ENCODE results near the gene GKAP1. TPM values are rescaled to one million over a fixed set of nuclear protein-coding genes. Genes with fewer than 3 reads are reported as not detected.

The GKAP1 gene
- total RNA-seq, 1 experiment from 2014 or later: 6.1 TPM

- peak; percentile 87; the same call in 1 of the 2 replicates for TF ChIP-seq MYBL2 (CRISPR knock-in tag; IDR thresholded peaks at IDR 0.05)
- no peak for TF ChIP-seq PRDM15 (CRISPR knock-in tag; IDR thresholded peaks at IDR 0.05)
- TF ChIP-seq, protein P1, sequence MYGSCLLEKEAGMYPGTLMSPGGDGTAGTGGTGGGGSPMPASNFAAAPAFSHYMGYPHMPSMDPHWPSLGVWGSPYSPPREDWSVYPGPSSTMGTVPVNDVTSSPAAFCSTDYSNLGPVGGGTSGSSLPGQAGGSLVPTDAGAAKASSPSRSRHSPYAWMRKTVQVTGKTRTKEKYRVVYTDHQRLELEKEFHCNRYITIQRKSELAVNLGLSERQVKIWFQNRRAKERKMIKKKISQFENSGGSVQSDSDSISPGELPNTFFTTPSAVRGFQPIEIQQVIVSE (CRISPR knock-in tag; IDR thresholded peaks at IDR 0.05; ENCODE audit: borderline replicate concordance): no peak
- TF ChIP-seq ZNF232 (CRISPR knock-in tag; IDR thresholded peaks at IDR 0.05): peak; percentile 41; the same call in 1 of the 2 replicates
- 0 out of 2 replicates have a peak, but pooled peaks have one; percentile 49 for TF ChIP-seq ZNF532 (CRISPR knock-in tag; IDR thresholded peaks at IDR 0.05; ENCODE audit: borderline replicate concordance)
- peak; percentile 78; the same call in 1 of the 2 replicates for TF ChIP-seq E2F1 (CRISPR knock-in tag; IDR thresholded peaks at IDR 0.05)
- TF ChIP-seq, protein P2, sequence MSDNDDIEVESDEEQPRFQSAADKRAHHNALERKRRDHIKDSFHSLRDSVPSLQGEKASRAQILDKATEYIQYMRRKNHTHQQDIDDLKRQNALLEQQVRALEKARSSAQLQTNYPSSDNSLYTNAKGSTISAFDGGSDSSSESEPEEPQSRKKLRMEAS (CRISPR knock-in tag; IDR thresholded peaks at IDR 0.05): peak; percentile 82
- TF ChIP-seq ZNF396 (CRISPR knock-in tag; IDR thresholded peaks at IDR 0.05; ENCODE audit: borderline replicate concordance): no peak
- no peak for TF ChIP-seq SOX15 (CRISPR knock-in tag; IDR thresholded peaks at IDR 0.05)
- TF ChIP-seq CREM (CRISPR knock-in tag; IDR thresholded peaks at IDR 0.05): peak; percentile 98
- TF ChIP-seq CREB1 (CRISPR knock-in tag; IDR thresholded peaks at IDR 0.05): peak; percentile 76; the same call in 1 of the 2 replicates
- TF ChIP-seq JUN (CRISPR knock-in tag; IDR thresholded peaks at IDR 0.05): no peak
- peak; percentile 74; the same call in 1 of the 2 replicates for TF ChIP-seq ATF1 (CRISPR knock-in tag; IDR thresholded peaks at IDR 0.05)
- TF ChIP-seq ARID4B (CRISPR knock-in tag; IDR thresholded peaks at IDR 0.05; ENCODE audit: borderline replicate concordance): no peak
- TF ChIP-seq SMAD3 (CRISPR knock-in tag; IDR thresholded peaks at IDR 0.05; ENCODE audit: borderline replicate concordance): no peak
- TF ChIP-seq IRF2 (CRISPR knock-in tag; IDR thresholded peaks at IDR 0.05; ENCODE audit: borderline replicate concordance, low read depth): no peak
- no peak for TF ChIP-seq ZNF138 (CRISPR knock-in tag; conservative IDR thresholded peaks at IDR 0.05)
- no peak for TF ChIP-seq USF2 (CRISPR knock-in tag; IDR thresholded peaks at IDR 0.05)
- no peak for TF ChIP-seq GRHL2 (CRISPR knock-in tag; IDR thresholded peaks at IDR 0.05; ENCODE audit: insufficient replicate concordance, severe bottlenecking)
- TF ChIP-seq, protein P3, sequence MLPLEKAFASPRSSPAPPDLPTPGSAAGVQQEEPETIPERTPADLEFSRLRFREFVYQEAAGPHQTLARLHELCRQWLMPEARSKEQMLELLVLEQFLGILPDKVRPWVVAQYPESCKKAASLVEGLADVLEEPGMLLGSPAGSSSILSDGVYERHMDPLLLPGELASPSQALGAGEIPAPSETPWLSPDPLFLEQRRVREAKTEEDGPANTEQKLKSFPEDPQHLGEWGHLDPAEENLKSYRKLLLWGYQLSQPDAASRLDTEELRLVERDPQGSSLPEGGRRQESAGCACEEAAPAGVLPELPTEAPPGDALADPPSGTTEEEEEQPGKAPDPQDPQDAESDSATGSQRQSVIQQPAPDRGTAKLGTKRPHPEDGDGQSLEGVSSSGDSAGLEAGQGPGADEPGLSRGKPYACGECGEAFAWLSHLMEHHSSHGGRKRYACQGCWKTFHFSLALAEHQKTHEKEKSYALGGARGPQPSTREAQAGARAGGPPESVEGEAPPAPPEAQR (CRISPR knock-in tag; IDR thresholded peaks at IDR 0.05): no peak
- no peak for TF ChIP-seq RELA (CRISPR knock-in tag; IDR thresholded peaks at IDR 0.05; ENCODE audit: borderline replicate concordance)
Observed at GRCh38 chr9:83707768-83708514, 109.6 kb downstream of the GKAP1 start, which contains the start of gene UBQLN1 (continued).

Measured in WTC11 (cell line).